ENCODE measurements around the gene KRTAP5-3.

- no peak for TF ChIP-seq CTCF (IDR thresholded peaks at IDR 0.05; ENCODE audit: borderline replicate concordance, extremely low read depth, low read length, poor library complexity, severe bottlenecking)
- TF ChIP-seq EZH2 (IDR thresholded peaks at IDR 0.05; ENCODE audit: borderline replicate concordance, low read depth, low read length, severe bottlenecking), result no peak
These were observed 44.1 kb upstream of the KRTAP5-3 start for GRCh38 chr11:1652442-1652770.
